HEK293 (cell line): ENCODE data around the gene WWTR1.

ENCODE experiments used
- CTCF ChIA-PET: fragments of 350-600 bp; formaldehyde crosslinking; extraction: SDS; loops from one replicate; lab custom pipeline; 2021; ENCODE audit warnings: antibody characterized with exemption; lab: Yijun Ruan, JAX
- POLR2A ChIA-PET: fragments of 300-600 bp; formaldehyde crosslinking; extraction: SDS; loops from one replicate; lab custom pipeline; 2020; ENCODE audit warnings: antibody characterized with exemption, inconsistent platforms; lab: Yijun Ruan, JAX
- H3K27ac ChIP-seq: fragments of 200-500 bp; sonication (Bioruptor generic); 2 replicates; pipeline ENCODE4 v1.5.1; 2014; ENCODE audit warnings: low read depth, low read length, control low read depth, inconsistent platforms; ENCODE audit errors: extremely low read depth
- H3K36me3 ChIP-seq, 2 experiments: fragments of 200-500 bp in 1 of 2; sonication (Bioruptor generic) in 1 of 2; 1 replicate in 1 of 2; 2 replicates in 1 of 2; pipeline ENCODE4 v1.5.1; 2014 to 2017; ENCODE audit warnings: inconsistent platforms in 2 of 2, low read length in 2 of 2; ENCODE audit not compliant: control insufficient read depth in 2 of 2, insufficient read depth in 1 of 2
- H3K4me1 ChIP-seq: fragments of 200-500 bp; sonication (Bioruptor generic); 2 replicates; pipeline ENCODE4 v1.5.1; 2014; ENCODE audit warnings: mild to moderate bottlenecking, low read length, inconsistent platforms; ENCODE audit not compliant: control insufficient read depth, insufficient read depth
- H3K4me3 ChIP-seq: 2 replicates; pipeline ENCODE4 v1.5.1; 2011; ENCODE audit warnings: low read depth, mild to moderate bottlenecking, control low read depth, low read length, moderate library complexity
- H3K9me3 ChIP-seq: fragments of 200-500 bp; sonication (Bioruptor generic); 2 replicates; pipeline ENCODE4 v1.5.1; 2014; ENCODE audit warnings: low read depth, low read length, inconsistent platforms; ENCODE audit not compliant: control insufficient read depth, insufficient read depth
- BCL11A ChIP-seq: fragments of 450-650 bp; formaldehyde crosslinking; IDR thresholded peaks from 2 replicates; pipeline ENCODE4 v1.5.1; 2016; ENCODE audit warnings: low read depth, missing biosample characterization, missing genetic modification characterization
- HOXC10 ChIP-seq: sonication (generic); formaldehyde crosslinking; IDR thresholded peaks from 2 replicates; pipeline ENCODE4 v1.8.1; 2023; ENCODE audit warnings: mild to moderate bottlenecking, missing genetic modification reagents
- MEIS1 ChIP-seq: sonication (generic); formaldehyde crosslinking; IDR thresholded peaks from 2 replicates; pipeline ENCODE4 v1.8.1; 2022; ENCODE audit warnings: missing genetic modification reagents, mild to moderate bottlenecking, borderline replicate concordance
- SALL2 ChIP-seq: fragments of 450-650 bp; formaldehyde crosslinking; IDR thresholded peaks from 2 replicates; pipeline ENCODE4 v1.5.0; 2017; ENCODE audit warnings: missing biosample characterization, mild to moderate bottlenecking, missing genetic modification characterization, borderline replicate concordance
- TCF7L2 ChIP-seq: IDR thresholded peaks from 2 replicates; pipeline ENCODE4 v1.6.1; 2011; ENCODE audit warnings: low read depth, mild to moderate bottlenecking, inconsistent platforms, low read length, moderate library complexity, borderline replicate concordance
- ZBTB17 ChIP-seq: fragments of 450-650 bp; formaldehyde crosslinking; IDR thresholded peaks from 2 replicates; pipeline ENCODE4 v1.5.1; 2016; ENCODE audit warnings: missing biosample characterization, missing genetic modification characterization
- ZFP69B ChIP-seq: fragments of 450-650 bp; formaldehyde crosslinking; IDR thresholded peaks from 2 replicates; pipeline ENCODE4 v1.5.1; 2016; ENCODE audit warnings: missing biosample characterization, missing genetic modification characterization
- ZIC2 ChIP-seq: fragments of 450-650 bp; formaldehyde crosslinking; IDR thresholded peaks from 2 replicates; pipeline ENCODE4 v1.5.1; 2016; ENCODE audit warnings: missing biosample characterization, missing genetic modification characterization
- ZNF292 ChIP-seq: fragments of 450-650 bp; formaldehyde crosslinking; IDR thresholded peaks from 2 replicates; pipeline ENCODE4 v1.5.1; 2016; ENCODE audit warnings: low read depth, missing biosample characterization, missing genetic modification characterization, borderline replicate concordance
- ZNF423 ChIP-seq: fragments of 450-650 bp; formaldehyde crosslinking; IDR thresholded peaks from 2 replicates; pipeline ENCODE4 v1.5.1; 2016; ENCODE audit warnings: missing biosample characterization, missing genetic modification characterization
- ZNF433 ChIP-seq: fragments of 450-650 bp; formaldehyde crosslinking; IDR thresholded peaks from 2 replicates; pipeline ENCODE4 v1.5.1; 2016; ENCODE audit warnings: missing biosample characterization, missing genetic modification characterization, low read depth
- ZNF48 ChIP-seq: fragments of 450-650 bp; formaldehyde crosslinking; IDR thresholded peaks from 2 replicates; pipeline ENCODE4 v1.5.1; 2016; ENCODE audit warnings: missing biosample characterization, missing genetic modification characterization
- ZNF529 ChIP-seq: fragments of 450-650 bp; formaldehyde crosslinking; IDR thresholded peaks from 2 replicates; pipeline ENCODE4 v1.5.1; 2017; ENCODE audit warnings: missing genetic modification characterization, missing biosample characterization; ENCODE audit not compliant: insufficient replicate concordance
- ZNF558 ChIP-seq: fragments of 450-650 bp; formaldehyde crosslinking; IDR thresholded peaks from 2 replicates; pipeline ENCODE4 v1.5.1; 2016; ENCODE audit warnings: missing biosample characterization, missing genetic modification characterization
- ZNF747 ChIP-seq: fragments of 450-650 bp; formaldehyde crosslinking; IDR thresholded peaks from 2 replicates; pipeline ENCODE4 v1.5.1; 2016; ENCODE audit warnings: missing biosample characterization, missing genetic modification characterization
- ZNF791 ChIP-seq: fragments of 450-650 bp; formaldehyde crosslinking; IDR thresholded peaks from 2 replicates; pipeline ENCODE4 v1.5.1; 2016; ENCODE audit warnings: missing biosample characterization, missing genetic modification characterization
- TF ChIP-seq, protein P1 (sequence below): fragments of 450-650 bp; formaldehyde crosslinking; IDR thresholded peaks from 2 replicates; pipeline ENCODE4 v1.5.1; 2016; ENCODE audit warnings: missing biosample characterization, missing genetic modification characterization, borderline replicate concordance
- TF ChIP-seq, protein P2 (sequence below): fragments of 450-650 bp; formaldehyde crosslinking; IDR thresholded peaks from 2 replicates; pipeline ENCODE4 v1.5.1; 2016; ENCODE audit warnings: missing biosample characterization, missing genetic modification characterization
- TF ChIP-seq, protein P3 (sequence below): fragments of 450-650 bp; formaldehyde crosslinking; IDR thresholded peaks from 2 replicates; pipeline ENCODE4 v1.5.1; 2016; ENCODE audit warnings: missing biosample characterization, missing genetic modification characterization
- TF ChIP-seq, protein P4 (sequence below): fragments of 450-650 bp; formaldehyde crosslinking; IDR thresholded peaks from 2 replicates; pipeline ENCODE4; 2016; ENCODE audit warnings: missing biosample characterization, missing genetic modification characterization
- TF ChIP-seq, protein P5 (sequence below): fragments of 450-650 bp; formaldehyde crosslinking; IDR thresholded peaks from 2 replicates; pipeline ENCODE4 v1.5.1; 2017; ENCODE audit warnings: missing biosample characterization, mild to moderate bottlenecking, missing genetic modification characterization, moderate library complexity

Gene WWTR1

DNA sequence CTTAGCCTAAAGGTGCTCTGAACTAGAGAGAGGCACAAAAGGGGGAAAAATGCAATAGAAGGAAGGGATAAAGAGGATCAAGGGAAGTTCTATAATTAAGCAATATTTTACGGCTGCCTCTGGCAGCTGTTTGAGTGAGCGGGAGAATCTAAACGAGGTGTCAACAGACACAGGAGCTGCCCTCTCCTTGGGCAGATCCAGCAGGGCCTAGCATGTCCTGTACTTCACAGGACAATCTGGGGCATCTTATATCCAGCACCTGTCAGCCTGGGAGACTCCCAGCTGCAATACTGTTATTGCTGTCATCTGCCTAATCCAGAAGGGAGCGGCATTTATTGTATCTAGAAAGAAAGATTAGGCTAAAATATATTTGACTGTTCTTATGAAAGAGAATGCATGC, 68.9 kb downstream of the WWTR1 start:
- TF ChIP-seq, protein P1, sequence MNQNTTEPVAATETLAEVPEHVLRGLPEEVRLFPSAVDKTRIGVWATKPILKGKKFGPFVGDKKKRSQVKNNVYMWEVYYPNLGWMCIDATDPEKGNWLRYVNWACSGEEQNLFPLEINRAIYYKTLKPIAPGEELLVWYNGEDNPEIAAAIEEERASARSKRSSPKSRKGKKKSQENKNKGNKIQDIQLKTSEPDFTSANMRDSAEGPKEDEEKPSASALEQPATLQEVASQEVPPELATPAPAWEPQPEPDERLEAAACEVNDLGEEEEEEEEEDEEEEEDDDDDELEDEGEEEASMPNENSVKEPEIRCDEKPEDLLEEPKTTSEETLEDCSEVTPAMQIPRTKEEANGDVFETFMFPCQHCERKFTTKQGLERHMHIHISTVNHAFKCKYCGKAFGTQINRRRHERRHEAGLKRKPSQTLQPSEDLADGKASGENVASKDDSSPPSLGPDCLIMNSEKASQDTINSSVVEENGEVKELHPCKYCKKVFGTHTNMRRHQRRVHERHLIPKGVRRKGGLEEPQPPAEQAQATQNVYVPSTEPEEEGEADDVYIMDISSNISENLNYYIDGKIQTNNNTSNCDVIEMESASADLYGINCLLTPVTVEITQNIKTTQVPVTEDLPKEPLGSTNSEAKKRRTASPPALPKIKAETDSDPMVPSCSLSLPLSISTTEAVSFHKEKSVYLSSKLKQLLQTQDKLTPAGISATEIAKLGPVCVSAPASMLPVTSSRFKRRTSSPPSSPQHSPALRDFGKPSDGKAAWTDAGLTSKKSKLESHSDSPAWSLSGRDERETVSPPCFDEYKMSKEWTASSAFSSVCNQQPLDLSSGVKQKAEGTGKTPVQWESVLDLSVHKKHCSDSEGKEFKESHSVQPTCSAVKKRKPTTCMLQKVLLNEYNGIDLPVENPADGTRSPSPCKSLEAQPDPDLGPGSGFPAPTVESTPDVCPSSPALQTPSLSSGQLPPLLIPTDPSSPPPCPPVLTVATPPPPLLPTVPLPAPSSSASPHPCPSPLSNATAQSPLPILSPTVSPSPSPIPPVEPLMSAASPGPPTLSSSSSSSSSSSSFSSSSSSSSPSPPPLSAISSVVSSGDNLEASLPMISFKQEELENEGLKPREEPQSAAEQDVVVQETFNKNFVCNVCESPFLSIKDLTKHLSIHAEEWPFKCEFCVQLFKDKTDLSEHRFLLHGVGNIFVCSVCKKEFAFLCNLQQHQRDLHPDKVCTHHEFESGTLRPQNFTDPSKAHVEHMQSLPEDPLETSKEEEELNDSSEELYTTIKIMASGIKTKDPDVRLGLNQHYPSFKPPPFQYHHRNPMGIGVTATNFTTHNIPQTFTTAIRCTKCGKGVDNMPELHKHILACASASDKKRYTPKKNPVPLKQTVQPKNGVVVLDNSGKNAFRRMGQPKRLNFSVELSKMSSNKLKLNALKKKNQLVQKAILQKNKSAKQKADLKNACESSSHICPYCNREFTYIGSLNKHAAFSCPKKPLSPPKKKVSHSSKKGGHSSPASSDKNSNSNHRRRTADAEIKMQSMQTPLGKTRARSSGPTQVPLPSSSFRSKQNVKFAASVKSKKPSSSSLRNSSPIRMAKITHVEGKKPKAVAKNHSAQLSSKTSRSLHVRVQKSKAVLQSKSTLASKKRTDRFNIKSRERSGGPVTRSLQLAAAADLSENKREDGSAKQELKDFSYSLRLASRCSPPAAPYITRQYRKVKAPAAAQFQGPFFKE, result no peak
- TF ChIP-seq ZBTB17 (tag by site-specific recombination) (no peak), ZNF433 (no peak), TCF7L2 (no peak), BCL11A (tag by site-specific recombination) (no peak), ZNF791 (no peak), HOXC10 (CRISPR knock-in tag) (no peak), ZNF529 (no peak), ZNF292 (tag by site-specific recombination) (no peak), ZNF747 (tag by site-specific recombination) (no peak)
- TF ChIP-seq, protein P2, sequence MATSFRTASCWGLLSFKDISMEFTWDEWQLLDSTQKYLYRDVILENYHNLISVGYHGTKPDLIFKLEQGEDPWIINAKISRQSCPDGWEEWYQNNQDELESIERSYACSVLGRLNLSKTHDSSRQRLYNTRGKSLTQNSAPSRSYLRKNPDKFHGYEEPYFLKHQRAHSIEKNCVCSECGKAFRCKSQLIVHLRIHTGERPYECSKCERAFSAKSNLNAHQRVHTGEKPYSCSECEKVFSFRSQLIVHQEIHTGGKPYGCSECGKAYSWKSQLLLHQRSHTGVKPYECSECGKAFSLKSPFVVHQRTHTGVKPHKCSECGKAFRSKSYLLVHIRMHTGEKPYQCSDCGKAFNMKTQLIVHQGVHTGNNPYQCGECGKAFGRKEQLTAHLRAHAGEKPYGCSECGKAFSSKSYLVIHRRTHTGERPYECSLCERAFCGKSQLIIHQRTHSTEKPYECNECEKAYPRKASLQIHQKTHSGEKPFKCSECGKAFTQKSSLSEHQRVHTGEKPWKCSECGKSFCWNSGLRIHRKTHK (tag by site-specific recombination), result no peak
- TF ChIP-seq, protein P3, sequence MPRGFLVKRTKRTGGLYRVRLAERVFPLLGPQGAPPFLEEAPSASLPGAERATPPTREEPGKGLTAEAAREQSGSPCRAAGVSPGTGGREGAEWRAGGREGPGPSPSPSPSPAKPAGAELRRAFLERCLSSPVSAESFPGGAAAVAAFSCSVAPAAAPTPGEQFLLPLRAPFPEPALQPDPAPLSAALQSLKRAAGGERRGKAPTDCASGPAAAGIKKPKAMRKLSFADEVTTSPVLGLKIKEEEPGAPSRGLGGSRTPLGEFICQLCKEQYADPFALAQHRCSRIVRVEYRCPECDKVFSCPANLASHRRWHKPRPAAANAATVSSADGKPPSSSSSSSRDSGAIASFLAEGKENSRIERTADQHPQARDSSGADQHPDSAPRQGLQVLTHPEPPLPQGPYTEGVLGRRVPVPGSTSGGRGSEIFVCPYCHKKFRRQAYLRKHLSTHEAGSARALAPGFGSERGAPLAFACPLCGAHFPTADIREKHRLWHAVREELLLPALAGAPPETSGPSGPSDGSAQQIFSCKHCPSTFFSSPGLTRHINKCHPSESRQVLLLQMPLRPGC (tag by site-specific recombination), result no peak
- CTCF ChIA-PET, result interaction anchor here (1.2 kb wide), 1 partner anchor 59 kb away, joined by 4 read pairs; no protein-coding TSS in a partner anchor
- POLR2A ChIA-PET, result no interaction called here
- Histone ChIP-seq H3K4me3 (no peak overlapping the region), H3K36me3 (no peaks in the 10 kb centered on the region), H3K27ac (no peak overlapping the region), H3K9me3 (no peaks in the 10 kb centered on the region), H3K4me1 (no peaks in the 10 kb centered on the region; the same call in 1 of the 2 replicates)

DNA sequence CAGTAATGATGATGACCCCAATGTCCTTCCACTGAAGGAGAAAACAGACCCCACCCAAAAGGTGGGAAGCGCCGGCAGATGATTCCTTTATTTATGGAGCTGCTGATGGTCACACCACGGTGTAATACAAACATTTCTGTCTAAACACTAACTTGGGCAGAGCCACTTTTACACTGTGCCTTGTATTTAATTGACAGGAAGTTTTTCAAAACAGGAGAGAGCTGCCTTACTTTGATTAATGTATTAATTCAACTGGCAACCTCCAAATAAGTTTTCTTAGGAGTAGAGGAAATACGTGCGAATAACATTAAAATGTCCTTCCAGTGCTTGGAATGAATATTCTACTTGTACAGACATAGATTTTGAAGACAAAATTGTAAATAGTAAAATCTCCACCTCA, 70.4 kb downstream of the WWTR1 start:
- H3K4me3 ChIP-seq, result no peak overlapping the region
- no peaks in the 10 kb centered on the region; the same call in 1 of the 2 replicates for H3K4me1 ChIP-seq
- H3K9me3 ChIP-seq, result no peaks in the 10 kb centered on the region
- H3K27ac ChIP-seq, result no peak overlapping the region
- ChIA-PET CTCF (interaction anchor here (0.6 kb wide), 1 partner anchor 67 kb away, joined by 3 read pairs; no protein-coding TSS in a partner anchor), POLR2A (interaction anchor here (0.9 kb wide), 1 partner anchor 70 kb away, joined by 4 read pairs; the partner anchor contains the start of gene WWTR1)
- no peaks in the 10 kb centered on the region for H3K36me3 ChIP-seq
- TF ChIP-seq ZFP69B (no peak), ZNF423 (tag by site-specific recombination) (no peak), ZNF558 (tag by site-specific recombination) (no peak), ZIC2 (tag by site-specific recombination) (no peak), ZNF48 (tag by site-specific recombination) (no peak), MEIS1 (CRISPR knock-in tag) (no peak), SALL2 (tag by site-specific recombination) (no peak)
- TF ChIP-seq, protein P4, sequence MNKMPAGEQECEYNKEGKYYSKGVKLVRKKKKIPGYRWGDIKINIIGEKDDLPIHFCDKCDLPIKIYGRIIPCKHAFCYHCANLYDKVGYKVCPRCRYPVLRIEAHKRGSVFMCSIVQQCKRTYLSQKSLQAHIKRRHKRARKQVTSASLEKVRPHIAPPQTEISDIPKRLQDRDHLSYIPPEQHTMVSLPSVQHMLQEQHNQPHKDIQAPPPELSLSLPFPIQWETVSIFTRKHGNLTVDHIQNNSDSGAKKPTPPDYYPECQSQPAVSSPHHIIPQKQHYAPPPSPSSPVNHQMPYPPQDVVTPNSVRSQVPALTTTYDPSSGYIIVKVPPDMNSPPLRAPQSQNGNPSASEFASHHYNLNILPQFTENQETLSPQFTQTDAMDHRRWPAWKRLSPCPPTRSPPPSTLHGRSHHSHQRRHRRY (tag by site-specific recombination), result no peak
- TF ChIP-seq, protein P5, sequence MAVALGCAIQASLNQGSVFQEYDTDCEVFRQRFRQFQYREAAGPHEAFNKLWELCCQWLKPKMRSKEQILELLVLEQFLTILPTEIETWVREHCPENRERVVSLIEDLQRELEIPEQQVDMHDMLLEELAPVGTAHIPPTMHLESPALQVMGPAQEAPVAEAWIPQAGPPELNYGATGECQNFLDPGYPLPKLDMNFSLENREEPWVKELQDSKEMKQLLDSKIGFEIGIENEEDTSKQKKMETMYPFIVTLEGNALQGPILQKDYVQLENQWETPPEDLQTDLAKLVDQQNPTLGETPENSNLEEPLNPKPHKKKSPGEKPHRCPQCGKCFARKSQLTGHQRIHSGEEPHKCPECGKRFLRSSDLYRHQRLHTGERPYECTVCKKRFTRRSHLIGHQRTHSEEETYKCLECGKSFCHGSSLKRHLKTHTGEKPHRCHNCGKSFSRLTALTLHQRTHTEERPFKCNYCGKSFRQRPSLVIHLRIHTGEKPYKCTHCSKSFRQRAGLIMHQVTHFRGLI, result no peak
- TF ChIP-seq, all 188 proteins: peak for 0
